Uterus (tissue), 4 donors: ENCODE measurements around the gene PTPRG. TPM values are rescaled to one million over a fixed set of nuclear protein-coding genes. Genes with fewer than 3 reads are reported as not detected.

ENCODE experiments used
- DNase-seq, 2 donors: peaks; one replicate each; pipeline ENCODE4 v3.0.0-alpha.2; 2019 to 2020
- H3K27ac ChIP-seq, 2 donors: fragments of 200-600 bp; sonication (generic); 1 replicate in 1 of 2; 2 replicates in 1 of 2; pipeline ENCODE4 v1.5.1; 2016 to 2018
- H3K27me3 ChIP-seq, 2 donors: fragments of 200-600 bp; sonication (generic); one replicate each; pipeline ENCODE4 v1.5.1; 2018 to 2019; ENCODE audit warnings: control low read depth in 1 of 2
- H3K36me3 ChIP-seq, 2 donors: fragments of 200-600 bp; sonication (generic); one replicate each; pipeline ENCODE4 v1.5.1; 2019; ENCODE audit warnings: control low read depth in 1 of 2
- H3K4me1 ChIP-seq, 2 donors: fragments of 200-600 bp; sonication (generic); one replicate each; pipeline ENCODE4 v1.5.1; 2018 to 2019; ENCODE audit warnings: control low read depth in 1 of 2
- H3K4me3 ChIP-seq, 2 donors: fragments of 200-600 bp; sonication (generic); 1 replicate in 1 of 2; 2 replicates in 1 of 2; pipeline ENCODE4 v1.5.1; 2018 to 2019; ENCODE audit warnings: mild to moderate bottlenecking in 1 of 2
- H3K9me3 ChIP-seq, 2 donors: fragments of 200-600 bp; sonication (generic); one replicate each; pipeline ENCODE4 v1.5.1; 2019; ENCODE audit warnings: control low read depth in 1 of 2
- POLR2A ChIP-seq, 2 donors: fragments of 450-650 bp; IDR thresholded peaks; one replicate each; pipeline ENCODE4 v1.6.1; 2016; ENCODE audit warnings: antibody characterized with exemption in 2 of 2, mild to moderate bottlenecking in 1 of 2, moderate library complexity in 1 of 2
- intact Hi-C: fragments of 100-400 bp; cut with DNase I; formaldehyde crosslinking; loops from one replicate; pipeline ENCODE4 v1.15.1; 2023; ENCODE audit warnings: low total_unique reads
- total RNA-seq, 4 donors: library from RNA; depleted of rRNA in 3 of 4; stranded (reverse); fragments of >200 nt in 3 of 4; gene quantifications; one replicate each; pipeline versions ENCODE4 v1.1.0 to v1.2.4, GENCODE V29; 2014 to 2023
- TF ChIP-seq, protein P1 (sequence below), 4 experiments: fragments of 200-600 bp in 2 of 4; fragments of 450-650 bp in 2 of 4; sonication (generic) in 2 of 4; IDR thresholded peaks; one replicate each; pipeline ENCODE4 v1.5.1; 2016 to 2019; ENCODE audit warnings: antibody characterized with exemption in 4 of 4, mild to moderate bottlenecking in 2 of 4, moderate library complexity in 1 of 4
- donor health status: DM: yes; HTN: yes; CAD: no.

The PTPRG gene
- total RNA-seq, 4 donors from 2014 or later: 43.5 to 136 (median 62.6) TPM

DNA sequence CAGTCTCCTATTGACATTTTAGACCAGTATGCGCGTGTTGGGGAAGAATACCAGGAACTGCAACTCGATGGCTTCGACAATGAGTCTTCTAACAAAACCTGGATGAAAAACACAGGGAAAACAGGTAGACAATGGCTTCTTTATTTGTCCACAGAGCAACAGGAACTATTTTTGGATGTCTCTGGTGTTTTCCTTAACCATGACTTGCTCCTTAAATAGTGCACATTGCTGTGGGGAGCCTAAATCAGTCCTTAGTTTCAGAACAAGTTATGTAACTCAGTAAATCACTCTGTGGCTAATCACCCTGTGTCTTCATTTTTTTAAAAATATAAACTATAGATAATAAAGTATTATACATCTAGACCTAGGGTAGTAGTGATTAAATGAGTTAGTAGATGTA, 428.3 kb downstream of the PTPRG start:
- H3K4me1 ChIP-seq: no peaks in the 10 kb centered on the region
- DNase-seq: no peak
- no peak overlapping the region for H3K4me3 ChIP-seq
- no peak for TF ChIP-seq POLR2A (IDR thresholded peaks at IDR 0.05)
- TF ChIP-seq, protein P1, sequence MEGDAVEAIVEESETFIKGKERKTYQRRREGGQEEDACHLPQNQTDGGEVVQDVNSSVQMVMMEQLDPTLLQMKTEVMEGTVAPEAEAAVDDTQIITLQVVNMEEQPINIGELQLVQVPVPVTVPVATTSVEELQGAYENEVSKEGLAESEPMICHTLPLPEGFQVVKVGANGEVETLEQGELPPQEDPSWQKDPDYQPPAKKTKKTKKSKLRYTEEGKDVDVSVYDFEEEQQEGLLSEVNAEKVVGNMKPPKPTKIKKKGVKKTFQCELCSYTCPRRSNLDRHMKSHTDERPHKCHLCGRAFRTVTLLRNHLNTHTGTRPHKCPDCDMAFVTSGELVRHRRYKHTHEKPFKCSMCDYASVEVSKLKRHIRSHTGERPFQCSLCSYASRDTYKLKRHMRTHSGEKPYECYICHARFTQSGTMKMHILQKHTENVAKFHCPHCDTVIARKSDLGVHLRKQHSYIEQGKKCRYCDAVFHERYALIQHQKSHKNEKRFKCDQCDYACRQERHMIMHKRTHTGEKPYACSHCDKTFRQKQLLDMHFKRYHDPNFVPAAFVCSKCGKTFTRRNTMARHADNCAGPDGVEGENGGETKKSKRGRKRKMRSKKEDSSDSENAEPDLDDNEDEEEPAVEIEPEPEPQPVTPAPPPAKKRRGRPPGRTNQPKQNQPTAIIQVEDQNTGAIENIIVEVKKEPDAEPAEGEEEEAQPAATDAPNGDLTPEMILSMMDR (IDR thresholded peaks at IDR 0.05): no peak
- no peaks in the 10 kb centered on the region for H3K9me3 ChIP-seq
- H3K27ac ChIP-seq: no peak overlapping the region
- intact Hi-C loops: no loop called here
- no peaks in the 10 kb centered on the region for H3K36me3 ChIP-seq
- H3K27me3 ChIP-seq: no peaks in the 10 kb centered on the region

DNA sequence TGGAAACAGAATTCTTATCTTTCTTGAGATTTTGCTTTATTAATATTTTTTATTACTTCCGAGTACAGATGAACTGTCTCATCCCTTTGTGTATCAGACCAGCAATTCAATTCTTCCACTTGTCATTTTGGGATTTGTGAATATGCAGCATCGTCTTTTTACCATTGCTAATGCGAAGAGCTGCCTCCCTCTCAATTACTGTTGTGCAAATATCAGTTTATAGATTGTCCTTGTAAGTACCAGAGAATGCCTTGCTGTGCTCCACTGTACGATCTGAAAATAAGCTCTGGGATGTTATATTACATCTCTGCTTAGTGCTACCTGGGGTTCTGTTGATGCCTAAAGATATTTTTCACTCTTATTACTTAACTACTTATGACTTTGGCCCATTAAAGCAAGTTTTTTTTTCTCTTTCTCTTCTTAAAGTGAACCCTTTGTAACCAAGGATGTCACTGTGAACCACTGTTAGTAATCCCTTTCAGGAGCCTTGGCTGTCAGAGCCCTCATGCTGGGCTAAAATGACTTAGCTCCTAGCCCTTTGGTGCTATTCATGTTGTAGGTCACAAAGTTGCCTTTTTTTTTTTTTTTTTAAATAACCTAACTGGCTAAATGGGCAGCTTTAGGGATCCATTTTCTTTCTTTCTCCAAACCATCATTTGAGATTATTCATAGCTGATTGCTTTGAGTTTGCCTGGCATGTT, 429.1 kb downstream of the PTPRG start:
- no peak for DNase-seq
- intact Hi-C loops: no loop called here
- H3K4me1 ChIP-seq: no peaks in the 10 kb centered on the region
- H3K27ac ChIP-seq: no peak overlapping the region
- H3K9me3 ChIP-seq: no peaks in the 10 kb centered on the region
- no peaks in the 10 kb centered on the region for H3K27me3 ChIP-seq
- H3K4me3 ChIP-seq: no peak overlapping the region
- no peaks in the 10 kb centered on the region for H3K36me3 ChIP-seq
- no peak for TF ChIP-seq POLR2A (IDR thresholded peaks at IDR 0.05)
- TF ChIP-seq, protein P1 (IDR thresholded peaks at IDR 0.05): no peak

DNA sequence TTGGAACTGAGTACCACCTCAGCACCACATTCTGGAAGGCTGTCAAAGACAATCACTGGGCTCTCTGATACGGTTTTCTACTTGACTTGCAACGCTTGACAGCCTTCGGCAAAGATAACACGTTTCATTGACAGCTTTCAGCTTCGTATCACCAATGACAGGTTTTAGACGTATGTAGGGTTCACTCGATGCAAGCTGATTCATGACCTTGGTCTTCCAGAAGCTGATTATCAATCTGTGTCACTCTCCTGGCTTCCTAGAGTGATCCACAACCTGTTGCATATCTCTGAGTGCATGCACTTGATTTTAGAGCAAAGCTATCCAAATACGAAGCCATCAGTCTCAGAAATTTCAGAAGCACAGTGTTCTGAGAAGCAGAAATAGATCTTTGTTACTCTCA, 430.3 kb downstream of the PTPRG start:
- no peaks in the 10 kb centered on the region for H3K36me3 ChIP-seq
- no peaks in the 10 kb centered on the region for H3K4me1 ChIP-seq
- H3K9me3 ChIP-seq: no peaks in the 10 kb centered on the region
- intact Hi-C loops: no loop called here
- DNase-seq: no peak
- H3K27me3 ChIP-seq: no peaks in the 10 kb centered on the region
- TF ChIP-seq POLR2A (IDR thresholded peaks at IDR 0.05): no peak
- TF ChIP-seq, protein P1 (IDR thresholded peaks at IDR 0.05): no peak
- H3K27ac ChIP-seq: no peak overlapping the region
- H3K4me3 ChIP-seq: no peak overlapping the region

DNA sequence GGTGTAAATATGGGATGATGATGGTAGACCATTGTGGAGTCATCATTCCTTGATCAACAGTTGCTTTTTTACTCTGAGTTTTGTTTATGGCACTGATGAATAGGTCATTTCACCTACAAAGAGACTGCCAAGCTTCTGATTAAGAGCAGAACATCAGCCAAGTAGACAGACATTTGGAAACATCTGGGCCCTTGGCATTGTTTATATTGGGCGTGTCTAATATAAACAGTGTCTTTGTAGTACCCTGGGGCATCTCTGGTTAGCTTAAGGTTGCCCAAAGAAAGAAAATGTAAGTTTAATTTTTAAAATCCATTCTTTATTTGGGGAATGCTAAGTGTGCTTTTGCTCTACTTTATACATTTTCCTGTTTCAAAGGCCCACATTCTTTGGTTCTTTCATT, 435.0 kb downstream of the PTPRG start:
- intact Hi-C loops: no loop called here
- H3K9me3 ChIP-seq: no peaks in the 10 kb centered on the region
- H3K36me3 ChIP-seq: no peaks in the 10 kb centered on the region
- no peaks in the 10 kb centered on the region for H3K4me1 ChIP-seq
- TF ChIP-seq, protein P1 (IDR thresholded peaks at IDR 0.05): no peak
- TF ChIP-seq POLR2A (IDR thresholded peaks at IDR 0.05): no peak
- H3K27me3 ChIP-seq: no peaks in the 10 kb centered on the region
- no peak for DNase-seq
- no peak overlapping the region for H3K27ac ChIP-seq
- H3K4me3 ChIP-seq: no peak overlapping the region

DNA sequence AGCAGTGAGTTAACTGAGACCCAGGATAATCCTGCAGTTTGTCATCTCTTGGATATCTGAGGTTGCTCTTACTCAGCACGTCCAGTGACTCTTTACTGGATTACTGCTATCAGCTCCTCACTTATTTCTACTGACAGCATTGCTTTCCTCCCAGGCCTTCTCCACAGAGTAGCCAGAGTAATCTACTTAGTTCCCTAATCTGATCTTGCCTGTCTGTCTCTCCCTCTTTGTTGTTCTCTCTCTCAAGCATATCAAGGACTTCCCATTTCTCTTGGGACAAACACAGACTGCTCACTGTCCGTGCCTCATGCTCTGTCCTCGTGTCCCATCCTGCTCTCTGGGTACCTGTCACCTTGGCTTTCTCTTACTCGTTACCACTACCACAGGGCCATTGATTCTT, 435.7 kb downstream of the PTPRG start:
- H3K4me1 ChIP-seq: no peaks in the 10 kb centered on the region
- DNase-seq: no peak
- TF ChIP-seq, protein P1 (IDR thresholded peaks at IDR 0.05): no peak
- TF ChIP-seq POLR2A (IDR thresholded peaks at IDR 0.05): no peak
- no peak overlapping the region for H3K4me3 ChIP-seq
- H3K36me3 ChIP-seq: no peaks in the 10 kb centered on the region
- no peaks in the 10 kb centered on the region for H3K27me3 ChIP-seq
- intact Hi-C loops: no loop called here
- no peaks in the 10 kb centered on the region for H3K9me3 ChIP-seq
- no peak overlapping the region for H3K27ac ChIP-seq
